A549 (cell line): ENCODE data around the gene ACSL3. TPM values are rescaled to one million over a fixed set of nuclear protein-coding genes. Genes with fewer than 3 reads are reported as not detected.

Experiments used
- ATAC-seq, 2 experiments: fragments of 200-7000 bp in 1 of 2; fragments of >200 bp in 1 of 2; cut with Nextera tagmentation in 1 of 2; cut with Tn5 transposase in 1 of 2; 3 replicates each; pipeline versions ENCODE4 v1.8.0 to v1.9.1; 2018 to 2020; ENCODE audit warnings: mild to moderate bottlenecking in 1 of 2, moderate library complexity in 1 of 2
- CTCF ChIA-PET: fragments of 300-600 bp; sonication (Branson Sonifier 250); formaldehyde crosslinking; extraction: SDS; loops from one replicate; lab custom pipeline; 2021; ENCODE audit warnings: antibody characterized with exemption, inconsistent platforms; lab: Yijun Ruan, JAX
- POLR2A ChIA-PET: fragments of 350-600 bp; formaldehyde crosslinking; extraction: SDS; loops from one replicate; lab custom pipeline; 2021; ENCODE audit warnings: antibody characterized with exemption, inconsistent platforms; lab: Yijun Ruan, JAX
- DNase-seq, 2 experiments: peaks; one replicate each; pipeline versions ENCODE4 v3.0.0 to v3.0.0-alpha.2; 2011 to 2016; ENCODE audit warnings: low read depth in 1 of 2, low spot score in 1 of 2
- FAIRE-seq: peaks from 2 replicates; lab custom pipeline; 2011; peaks lifted over from hg19 to GRCh38; lab: Jason Lieb, UNC
- H3K27ac ChIP-seq, 2 experiments: fragments of >200 bp; sonication (Bioruptor Twin); formaldehyde crosslinking; 3 replicates each; pipeline ENCODE4 v1.5.1; 2016 to 2017
- H3K4me1 ChIP-seq: fragments of >200 bp; sonication (Bioruptor Twin); formaldehyde crosslinking; 3 replicates; pipeline ENCODE4 v1.6.1; 2016
- H3K4me2 ChIP-seq: fragments of >200 bp; sonication (Bioruptor Twin); formaldehyde crosslinking; 3 replicates; pipeline ENCODE4 v1.6.1; 2016
- H3K4me3 ChIP-seq: fragments of >200 bp; sonication (Bioruptor Twin); formaldehyde crosslinking; 3 replicates; pipeline ENCODE4 v1.5.1; 2016
- H3K9me3 ChIP-seq: fragments of >200 bp; sonication (Bioruptor Twin); formaldehyde crosslinking; 3 replicates; pipeline ENCODE4 v1.6.1; 2016
- ATOH8 ChIP-seq: fragments of 250-450 bp; sonication (Bioruptor Pico); IDR thresholded peaks from 2 replicates; pipeline ENCODE4 v1.5.0; 2020; ENCODE audit warnings: low read depth, mild to moderate bottlenecking, moderate library complexity
- BCL3 ChIP-seq: fragments of >200 bp; sonication (Bioruptor Twin); formaldehyde crosslinking; IDR thresholded peaks from 3 replicates; pipeline ENCODE4 v1.6.1; 2016
- CBX8 ChIP-seq: fragments of 200-600 bp; sonication (generic); IDR thresholded peaks from 2 replicates; pipeline ENCODE4 v1.6.1; 2016
- EHF ChIP-seq: fragments of 250-450 bp; sonication (Bioruptor Pico); IDR thresholded peaks from 2 replicates; pipeline ENCODE4 v1.5.0; 2020; ENCODE audit warnings: mild to moderate bottlenecking
- ELK1 ChIP-seq: fragments of 150-350 bp; IDR thresholded peaks from 2 replicates; pipeline ENCODE4 v1.6.1; 2014; ENCODE audit warnings: low read depth, mild to moderate bottlenecking, low read length
- EP300 ChIP-seq, 2 experiments: fragments of >200 bp; sonication (Bioruptor Twin); formaldehyde crosslinking; IDR thresholded peaks; 2 replicates in 1 of 2; 3 replicates in 1 of 2; pipeline ENCODE4 v1.6.1; 2016 to 2017
- FOSL2 ChIP-seq, 2 experiments: fragments of 450-650 bp in 1 of 2; fragments of >200 bp in 1 of 2; sonication (Bioruptor Twin) in 1 of 2; formaldehyde crosslinking; IDR thresholded peaks; 2 replicates each; pipeline versions ENCODE4 v1.5.0 to v1.6.1; 2016 to 2020; ENCODE audit warnings: mild to moderate bottlenecking in 1 of 2, moderate library complexity in 1 of 2
- FOXS1 ChIP-seq: fragments of 250-450 bp; sonication (Bioruptor Pico); IDR thresholded peaks from 2 replicates; pipeline ENCODE4 v1.5.0; 2020; ENCODE audit warnings: mild to moderate bottlenecking, moderate library complexity
- HES2 ChIP-seq: fragments of >200 bp; sonication (Bioruptor Twin); formaldehyde crosslinking; IDR thresholded peaks from 2 replicates; pipeline ENCODE4 v1.6.1; 2016
- HOXB5 ChIP-seq: fragments of 250-450 bp; sonication (Bioruptor Pico); IDR thresholded peaks from 2 replicates; pipeline ENCODE4 v1.5.0; 2020; ENCODE audit warnings: mild to moderate bottlenecking, moderate library complexity
- JUNB ChIP-seq: fragments of >200 bp; sonication (Bioruptor Twin); formaldehyde crosslinking; IDR thresholded peaks from 2 replicates; pipeline ENCODE4 v1.6.1; 2016
- MAX ChIP-seq: IDR thresholded peaks from 2 replicates; pipeline ENCODE4 v1.6.1; 2012
- MYC ChIP-seq: IDR thresholded peaks from 2 replicates; pipeline ENCODE4 v1.6.1; 2012; ENCODE audit warnings: mild to moderate bottlenecking, inconsistent platforms, low read length, improper control_type of control experiment, borderline replicate concordance
- NPAS2 ChIP-seq: fragments of 250-450 bp; sonication (Bioruptor Pico); IDR thresholded peaks from 2 replicates; pipeline ENCODE4 v1.8.0; 2022; ENCODE audit warnings: mild to moderate bottlenecking, moderate library complexity, borderline replicate concordance
- PHF8 ChIP-seq: fragments of 200-600 bp; sonication (generic); IDR thresholded peaks from 2 replicates; pipeline ENCODE4 v1.6.1; 2016; ENCODE audit warnings: low read depth, mild to moderate bottlenecking, antibody characterized with exemption, moderate library complexity, borderline replicate concordance
- ZNF302 ChIP-seq: fragments of 250-450 bp; sonication (Bioruptor Pico); IDR thresholded peaks from 2 replicates; pipeline ENCODE4 v1.9.0; 2021; ENCODE audit warnings: inconsistent platforms, mild to moderate bottlenecking, moderate library complexity
- WGBS: methylation state at CpG from one replicate; pipeline ENCODE4 v1.1.6; 2017; ENCODE audit errors: missing lambda C conversion rate; 5-methylcytosine and 5-hydroxymethylcytosine counted together
- polyA plus RNA-seq, 4 experiments: library from polyadenylated mRNA; depleted of rRNA in 3 of 4; stranded (reverse); fragments of >200 nt; fragmentation: RNase III in 1 of 4; extraction: RNeasy Plus Mini Kit Qiagen cat#74134 plus additional on column Dnase treatment in 1 of 4; gene quantifications; 2 replicates in 3 of 4; 3 replicates in 1 of 4; pipeline ENCODE4 v1.2.3, GENCODE V29; 2011 to 2017

The ACSL3 gene
- polyA plus RNA-seq, 2 of the 4 experiments (the other 2 are of a cell fraction), result 142 to 160 TPM

- TF ChIP-seq ATOH8 (CRISPR knock-in tag) (no peak), MYC (no peak)
Observed at GRCh38 chr2:222976521-222977061, 115.8 kb downstream of the ACSL3 start (continued).

GRCh38 chr2:222977121-222977520 lies 116.3 kb downstream of the ACSL3 start:
- ChIA-PET POLR2A (no interaction called here), CTCF (interaction anchor here (1.0 to 1.4 kb wide), 2 partner anchors 124 to 820 kb away, joined by 3 to 5 read pairs; no protein-coding TSS in a partner anchor)
- TF ChIP-seq ELK1, result no peak
- no peak for TF ChIP-seq FOSL2 (IDR thresholded peaks at IDR 0.05)
- TF ChIP-seq FOSL2 (CRISPR knock-in tag; IDR thresholded peaks at IDR 0.05), result no peak
- no peak for TF ChIP-seq HES2
- TF ChIP-seq BCL3, result no peak
- no peak for TF ChIP-seq EP300 (IDR thresholded peaks at IDR 0.05)
- ATAC-seq, result no peak
- H3K4me3 ChIP-seq, result no peak overlapping the region
- H3K27ac ChIP-seq, result no peak overlapping the region
- peaks cover 4% of the 10 kb centered on the region; the same call in 2 of the 3 replicates for H3K4me1 ChIP-seq
- DNase-seq, result no peak
- no peaks in the 10 kb centered on the region for H3K9me3 ChIP-seq
- no peak overlapping the region for H3K4me2 ChIP-seq
- no peak for FAIRE-seq
- 80% methylated on average over 5 of the region's 5 CpGs for WGBS

GRCh38 chr2:222978850-222979249 lies 118.0 kb downstream of the ACSL3 start:
- TF ChIP-seq BCL3 (no peak), CBX8 (no peak), PHF8 (no peak), FOXS1 (CRISPR knock-in tag) (no peak), JUNB (no peak), MAX (no peak), HOXB5 (CRISPR knock-in tag) (no peak), NPAS2 (CRISPR knock-in tag) (no peak), ZNF302 (CRISPR knock-in tag) (no peak), EHF (no peak)
- POLR2A ChIA-PET, result no interaction called here
- Histone ChIP-seq H3K4me3 (no peak overlapping the region), H3K4me1 (peaks cover 9% of the 10 kb centered on the region; the same call in 2 of the 3 replicates), H3K4me2 (no peak overlapping the region), H3K9me3 (no peaks in the 10 kb centered on the region), H3K27ac (no peak overlapping the region)
- DNase-seq, result no peak
- ATAC-seq, result no peak
- no peak for FAIRE-seq
- CTCF ChIA-PET, result interaction anchor here (1.1 kb wide), 1 partner anchor 123 kb away, joined by 5 read pairs; no protein-coding TSS in a partner anchor
